IPS-20b (cell line): ENCODE measurements around the gene C1QTNF8.

Experiments
- H3K27ac ChIP-seq: one replicate; pipeline ENCODE4 v1.5.1; 2013; ENCODE audit warnings: low read length
- H3K27me3 ChIP-seq: 2 replicates; pipeline ENCODE4 v1.6.1; 2013; ENCODE audit warnings: mild to moderate bottlenecking, low read length, inconsistent platforms; ENCODE audit not compliant: insufficient read depth
- H3K36me3 ChIP-seq: 2 replicates; pipeline ENCODE4 v1.6.1; 2013; ENCODE audit warnings: low read depth, mild to moderate bottlenecking, inconsistent platforms, low read length, moderate library complexity; ENCODE audit not compliant: insufficient read depth
- H3K4me1 ChIP-seq: 2 replicates; pipeline ENCODE4 v1.6.1; 2013; ENCODE audit warnings: mild to moderate bottlenecking, control low read depth, inconsistent platforms, low read length, moderate library complexity; ENCODE audit not compliant: insufficient read depth
- H3K4me3 ChIP-seq: 2 replicates; pipeline ENCODE4 v1.5.1; 2013; ENCODE audit warnings: mild to moderate bottlenecking, low read length, inconsistent platforms
- H3K9ac ChIP-seq: 2 replicates; pipeline ENCODE4 v1.6.1; 2013; ENCODE audit warnings: low read depth, mild to moderate bottlenecking, inconsistent platforms, low read length, moderate library complexity
- H3K9me3 ChIP-seq: 2 replicates; pipeline ENCODE4 v1.6.1; 2013; ENCODE audit warnings: mild to moderate bottlenecking, low read depth, low read length, inconsistent platforms; ENCODE audit not compliant: insufficient read depth

Gene C1QTNF8

DNA sequence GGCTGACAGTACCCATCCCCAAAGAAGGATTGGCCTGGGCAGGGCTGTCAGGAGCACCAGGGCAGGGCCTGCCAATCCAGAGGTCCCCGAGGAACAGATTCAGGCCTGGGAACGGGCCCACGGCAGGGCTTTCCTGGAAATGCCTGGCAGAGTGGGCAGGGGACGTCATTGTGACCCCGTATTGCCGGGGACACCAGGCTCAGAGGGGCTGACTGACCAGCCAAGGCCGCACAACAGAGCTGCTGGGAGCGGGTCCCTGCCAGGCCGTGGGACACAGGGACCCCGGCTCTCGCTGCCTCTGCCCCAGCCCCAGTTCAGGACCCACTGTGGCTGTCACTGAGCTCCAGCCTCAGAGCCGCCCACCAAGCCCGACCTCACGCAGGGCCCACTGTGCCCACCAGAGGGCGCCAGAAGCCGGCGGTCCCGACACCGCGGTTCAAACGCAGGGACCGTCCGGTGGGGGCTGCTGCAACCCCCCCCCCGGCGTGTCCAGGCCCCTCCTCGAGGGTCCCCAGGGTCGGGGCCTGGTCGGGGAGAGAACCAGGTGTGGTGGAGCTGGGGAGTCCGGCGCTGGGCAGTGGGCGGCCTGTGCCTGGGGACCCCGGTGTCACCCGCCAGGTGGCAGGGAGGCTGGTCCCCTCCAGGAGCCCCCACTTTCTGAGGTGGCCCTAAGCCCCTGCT is 38.7 kb downstream of the C1QTNF8 start:
- H3K27me3 ChIP-seq: no peaks in the 10 kb centered on the region
- H3K4me1 ChIP-seq: no peaks in the 10 kb centered on the region

DNA sequence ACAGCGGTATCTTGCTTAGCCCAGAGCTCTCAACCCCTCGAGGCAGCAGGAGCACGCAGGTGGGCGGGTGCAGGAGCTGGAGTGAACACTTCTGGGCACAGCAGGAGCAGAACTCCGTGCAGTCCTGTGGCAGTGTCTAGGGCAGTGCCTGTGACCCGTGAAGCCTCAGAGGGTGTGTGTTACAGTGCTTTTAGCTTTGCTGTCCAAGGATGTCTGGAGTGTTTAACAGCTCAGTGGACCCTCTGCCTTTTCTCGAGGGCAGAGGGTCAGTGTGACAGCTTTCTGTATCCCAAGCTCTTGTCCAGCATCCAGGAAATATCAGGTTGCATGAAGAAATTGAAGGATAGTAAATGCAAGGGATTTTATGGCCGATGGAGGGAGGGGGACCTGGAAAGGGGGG is 39.8 kb downstream of the C1QTNF8 start:
- Histone ChIP-seq H3K27ac (no peak overlapping the region), H3K9me3 (peaks cover 5% of the 10 kb centered on the region; the same call in 1 of the 2 replicates), H3K9ac (no peak overlapping the region), H3K36me3 (no peaks in the 10 kb centered on the region), H3K4me3 (no peak overlapping the region), H3K4me1 (no peaks in the 10 kb centered on the region), H3K27me3 (no peaks in the 10 kb centered on the region)

More for the DNA sequence above, 38.7 kb downstream of the C1QTNF8 start:
- no peak overlapping the region for H3K27ac ChIP-seq
- H3K4me3 ChIP-seq: no peak overlapping the region
- H3K9me3 ChIP-seq: peaks cover 5% of the 10 kb centered on the region; the same call in 1 of the 2 replicates
- no peak overlapping the region for H3K9ac ChIP-seq
- no peaks in the 10 kb centered on the region for H3K36me3 ChIP-seq

DNA sequence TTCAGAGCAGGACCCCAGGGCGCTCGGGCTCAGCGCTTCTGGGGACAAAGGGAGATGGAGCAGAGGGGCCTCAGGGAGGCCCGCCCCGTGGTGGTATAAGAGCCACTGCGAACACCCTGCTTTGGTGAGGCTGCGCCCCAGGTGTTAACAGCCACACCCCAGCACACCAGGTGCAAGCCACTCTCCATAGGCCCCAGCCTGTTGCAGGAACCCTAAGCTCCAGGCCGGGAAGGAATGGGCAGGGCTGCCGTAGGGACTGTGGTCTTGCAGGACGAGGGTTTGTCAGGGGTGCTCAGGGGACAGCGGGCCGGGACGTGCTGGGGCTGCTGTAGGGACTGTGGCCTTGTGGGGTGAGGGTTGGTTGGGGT is 40.5 kb downstream of the C1QTNF8 start:
- Histone ChIP-seq H3K9ac (no peak overlapping the region), H3K4me1 (no peaks in the 10 kb centered on the region), H3K36me3 (no peaks in the 10 kb centered on the region), H3K27ac (no peak overlapping the region), H3K27me3 (no peaks in the 10 kb centered on the region), H3K4me3 (no peak overlapping the region), H3K9me3 (peaks cover 5% of the 10 kb centered on the region; the same call in 1 of the 2 replicates)

DNA sequence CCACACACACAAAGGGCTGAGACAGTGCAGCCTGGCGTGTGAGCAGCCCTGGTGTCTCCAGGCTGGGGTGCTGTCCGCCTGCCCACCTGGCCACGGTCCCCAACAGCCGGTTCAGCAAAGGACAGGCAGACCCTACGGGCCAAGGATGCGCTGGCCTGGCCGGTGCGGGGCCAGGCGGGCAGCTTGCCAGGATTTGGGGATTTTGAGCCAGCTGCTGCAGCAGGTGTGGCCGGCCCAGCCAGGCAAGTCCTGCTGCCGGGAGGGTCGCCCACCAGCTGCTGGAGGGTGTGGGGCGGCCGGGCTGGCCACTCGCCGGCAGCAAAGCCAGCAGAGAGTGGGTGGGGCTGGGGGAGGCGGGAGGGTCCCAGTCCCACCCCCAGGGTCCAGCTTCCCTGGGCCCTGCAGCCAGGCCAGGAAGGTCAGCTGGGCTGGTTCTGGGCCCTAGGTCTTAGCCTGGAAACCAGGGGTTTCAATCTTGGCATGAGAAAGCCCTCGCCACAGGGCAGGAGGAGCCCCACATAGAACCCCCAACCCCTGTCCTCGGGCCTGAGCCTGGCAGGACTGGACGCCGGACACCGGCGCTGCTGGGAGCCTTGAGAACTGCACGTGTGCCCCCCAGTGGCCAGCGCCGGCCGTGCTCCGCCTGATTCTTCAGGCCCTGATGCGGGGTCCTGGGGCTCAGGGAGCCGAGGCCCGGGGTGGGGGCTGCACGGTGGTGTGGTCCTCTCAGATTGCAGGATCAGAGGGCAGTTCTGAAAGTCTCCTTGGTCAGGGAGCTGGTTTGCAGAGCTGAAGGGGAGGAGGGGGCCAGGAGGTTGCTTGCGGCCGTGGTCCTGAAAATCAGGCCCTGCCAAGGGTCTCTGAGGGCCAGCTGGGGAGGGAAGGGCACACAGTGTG is 41.1 kb downstream of the C1QTNF8 start:
- H3K4me1 ChIP-seq: no peaks in the 10 kb centered on the region
- no peak overlapping the region for H3K27ac ChIP-seq
- H3K27me3 ChIP-seq: no peaks in the 10 kb centered on the region
- H3K9ac ChIP-seq: no peak overlapping the region
- H3K36me3 ChIP-seq: no peaks in the 10 kb centered on the region
- no peak overlapping the region for H3K4me3 ChIP-seq
- peaks cover 5% of the 10 kb centered on the region; the same call in 1 of the 2 replicates for H3K9me3 ChIP-seq

DNA sequence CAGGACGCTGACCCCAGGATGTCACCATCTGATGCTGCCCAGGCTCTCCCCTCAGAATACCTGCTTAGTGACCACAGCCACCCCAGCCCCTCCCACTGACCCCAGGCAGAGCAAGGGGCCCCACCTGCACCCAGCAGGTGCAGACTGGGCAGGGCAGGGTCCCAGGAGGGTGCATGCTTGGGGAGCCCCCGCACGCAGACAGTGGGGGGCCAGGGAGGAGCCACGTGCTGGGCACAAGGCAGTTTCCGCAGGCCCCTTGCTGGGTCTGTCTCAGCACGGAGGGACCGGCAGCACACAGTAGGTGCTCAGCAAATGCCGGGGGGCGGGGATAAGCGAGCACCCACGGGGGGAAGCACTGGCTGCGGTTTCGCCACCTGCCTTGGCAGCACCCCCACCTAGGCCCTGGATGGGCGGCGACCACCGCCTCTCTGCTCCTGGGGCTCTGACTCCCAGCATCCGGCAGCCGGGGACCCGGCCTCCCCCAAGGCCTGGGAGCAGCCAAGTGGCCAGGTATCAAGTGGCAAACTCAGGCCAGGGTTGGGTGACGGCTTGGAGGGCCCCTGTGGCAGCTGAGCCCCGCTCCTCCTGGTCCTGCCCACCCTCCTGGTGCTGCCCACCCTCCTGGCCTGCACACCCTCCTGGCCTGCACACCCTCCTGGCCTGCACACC is 42.2 kb downstream of the C1QTNF8 start:
- H3K4me3 ChIP-seq: no peak overlapping the region
- no peaks in the 10 kb centered on the region for H3K4me1 ChIP-seq
- H3K27me3 ChIP-seq: no peaks in the 10 kb centered on the region
- no peak overlapping the region for H3K9ac ChIP-seq
- no peak overlapping the region for H3K27ac ChIP-seq
- H3K9me3 ChIP-seq: no peaks in the 10 kb centered on the region
- no peaks in the 10 kb centered on the region for H3K36me3 ChIP-seq

DNA sequence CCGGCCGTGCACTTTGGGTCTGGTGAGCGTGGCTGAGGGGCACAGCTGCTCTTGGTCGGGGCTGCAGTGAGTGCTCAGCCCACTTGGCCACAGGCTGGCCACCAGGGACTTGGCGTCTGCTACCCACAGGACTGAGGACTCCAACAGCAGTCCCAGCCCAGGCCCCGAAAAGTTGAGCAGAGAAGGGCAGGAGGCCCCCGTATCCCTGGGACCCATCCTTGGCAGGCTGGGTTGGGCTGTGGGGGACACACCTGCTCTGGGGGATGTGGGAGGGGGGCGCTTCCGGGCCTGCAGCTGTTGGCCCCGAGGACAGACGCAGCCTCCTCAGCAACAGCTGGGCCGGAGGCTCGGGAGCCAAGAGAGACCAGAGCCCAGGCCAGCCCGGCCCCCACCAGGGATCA is 42.9 kb downstream of the C1QTNF8 start:
- Histone ChIP-seq H3K9me3 (no peaks in the 10 kb centered on the region), H3K36me3 (no peaks in the 10 kb centered on the region), H3K27me3 (peaks cover 1% of the 10 kb centered on the region; the same call in 1 of the 2 replicates), H3K4me1 (peaks cover 2% of the 10 kb centered on the region), H3K9ac (no peak overlapping the region), H3K4me3 (no peak overlapping the region), H3K27ac (no peak overlapping the region)

DNA sequence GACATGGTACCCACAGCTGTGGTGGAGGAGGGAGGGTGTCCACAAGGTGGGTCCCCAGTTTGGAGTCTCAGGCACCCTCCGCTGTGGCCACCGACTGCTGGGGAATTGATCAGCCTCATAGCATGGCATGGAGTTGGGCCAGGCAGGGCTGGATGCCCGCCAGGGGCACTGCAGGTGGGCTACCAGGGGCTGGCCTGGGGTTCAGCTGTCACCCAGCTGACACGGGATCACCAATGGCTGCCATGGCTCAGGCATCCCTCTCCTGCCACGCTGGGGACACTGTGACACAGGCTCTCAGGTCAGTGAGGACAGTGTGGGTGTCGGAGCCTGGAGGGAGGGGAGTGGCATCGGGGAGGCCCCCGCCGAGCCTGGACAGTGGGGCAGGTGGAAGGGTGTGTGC is 43.3 kb downstream of the C1QTNF8 start:
- Histone ChIP-seq H3K36me3 (no peaks in the 10 kb centered on the region), H3K4me1 (peaks cover 4% of the 10 kb centered on the region), H3K9me3 (no peaks in the 10 kb centered on the region), H3K27ac (no peak overlapping the region), H3K9ac (no peak overlapping the region), H3K27me3 (peaks cover 5% of the 10 kb centered on the region; the same call in 1 of the 2 replicates), H3K4me3 (no peak overlapping the region)

DNA sequence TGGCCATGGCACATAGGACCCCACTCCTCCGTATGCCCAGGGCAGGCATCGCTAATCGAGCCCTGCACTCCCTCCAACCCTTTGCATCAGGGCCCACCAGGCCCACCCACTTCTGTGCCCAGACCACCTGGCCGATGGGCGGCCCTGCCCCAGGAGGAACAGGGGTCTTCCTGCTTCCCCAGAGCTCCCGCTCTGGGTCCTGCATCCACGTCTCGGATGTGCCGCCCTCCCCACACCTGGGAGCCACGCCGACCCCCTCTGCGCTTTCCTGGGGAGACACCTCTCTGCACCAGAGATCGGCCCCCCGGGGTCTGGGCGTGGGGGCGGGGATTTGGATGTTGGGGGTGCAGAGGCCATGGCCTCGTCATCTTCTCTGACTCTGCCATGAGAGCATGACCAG is 44.6 kb downstream of the C1QTNF8 start:
- Histone ChIP-seq H3K9ac (no peak overlapping the region), H3K9me3 (no peaks in the 10 kb centered on the region), H3K36me3 (no peaks in the 10 kb centered on the region), H3K4me3 (no peak overlapping the region), H3K27me3 (peaks cover 6% of the 10 kb centered on the region; the same call in 1 of the 2 replicates), H3K4me1 (peaks cover 4% of the 10 kb centered on the region), H3K27ac (no peak overlapping the region)

DNA sequence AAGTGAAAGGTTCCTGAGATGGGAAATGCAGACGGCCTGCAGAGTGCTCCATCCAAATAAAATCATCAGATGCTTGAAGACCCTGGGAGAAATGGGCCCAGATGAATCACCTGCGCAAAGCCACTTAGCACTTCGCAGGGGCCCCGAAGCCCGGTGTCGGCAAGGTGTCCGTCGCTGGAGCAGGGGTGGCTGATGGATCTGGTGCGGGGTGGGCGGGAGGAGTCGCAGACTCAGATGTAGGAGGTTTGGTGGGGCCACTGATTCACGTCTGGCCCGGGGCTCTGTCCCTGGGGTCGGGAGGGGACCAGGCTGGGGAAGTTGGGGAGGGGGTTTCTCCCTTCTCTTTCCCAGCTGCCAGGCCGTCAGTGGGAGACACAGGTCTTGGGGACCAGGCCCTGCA is 45.1 kb downstream of the C1QTNF8 start:
- no peaks in the 10 kb centered on the region for H3K9me3 ChIP-seq
- no peak overlapping the region for H3K9ac ChIP-seq
- no peak overlapping the region for H3K27ac ChIP-seq
- no peaks in the 10 kb centered on the region for H3K36me3 ChIP-seq
- H3K27me3 ChIP-seq: peaks cover 6% of the 10 kb centered on the region; the same call in 1 of the 2 replicates
- H3K4me1 ChIP-seq: peaks cover 4% of the 10 kb centered on the region
- H3K4me3 ChIP-seq: no peak overlapping the region

DNA sequence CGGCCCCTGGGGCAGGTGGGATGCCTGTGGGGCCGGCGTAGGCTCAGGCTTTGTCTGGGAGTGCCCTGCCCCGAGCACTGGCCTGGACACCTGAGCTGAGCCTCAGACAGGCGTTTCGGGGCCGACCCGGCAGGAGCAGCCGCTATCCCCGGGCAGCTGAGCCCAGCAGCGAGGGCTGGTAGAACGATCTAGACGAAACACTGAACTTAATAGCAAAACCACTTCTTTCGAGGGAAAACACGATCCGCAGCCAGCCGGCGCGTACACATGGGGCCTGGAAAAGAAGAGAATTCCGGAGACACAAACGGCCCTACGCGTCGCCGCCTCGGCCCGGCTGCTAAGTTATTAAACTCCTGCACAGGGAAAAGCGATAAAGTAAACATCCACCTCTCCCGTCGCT is 45.5 kb downstream of the C1QTNF8 start:
- Histone ChIP-seq H3K27me3 (peaks cover 6% of the 10 kb centered on the region; the same call in 1 of the 2 replicates), H3K4me3 (no peak overlapping the region), H3K9me3 (no peaks in the 10 kb centered on the region), H3K9ac (no peak overlapping the region), H3K36me3 (no peaks in the 10 kb centered on the region), H3K27ac (no peak overlapping the region), H3K4me1 (peaks cover 4% of the 10 kb centered on the region)

DNA sequence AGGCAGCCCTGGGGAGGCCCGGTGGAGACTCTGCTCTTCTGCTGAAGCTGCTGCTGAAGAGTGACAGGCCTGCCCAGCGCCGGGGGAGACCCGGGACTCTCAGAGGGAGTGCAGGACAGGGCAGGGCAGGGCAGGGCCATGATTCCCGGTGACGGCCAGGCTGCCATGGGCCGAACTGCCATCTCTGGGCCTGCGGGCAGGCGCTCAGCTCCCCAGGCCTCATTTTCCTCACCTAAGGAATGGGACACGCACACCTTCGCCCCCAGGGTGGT is 46.1 kb downstream of the C1QTNF8 start:
- Histone ChIP-seq H3K27me3 (peaks cover 6% of the 10 kb centered on the region; the same call in 1 of the 2 replicates), H3K27ac (no peak overlapping the region), H3K4me3 (no peak overlapping the region), H3K36me3 (no peaks in the 10 kb centered on the region), H3K9me3 (no peaks in the 10 kb centered on the region), H3K4me1 (peaks cover 4% of the 10 kb centered on the region), H3K9ac (no peak overlapping the region)
